CD14-positive monocyte (primary cell): Measurements from ENCODE around the gene TRIM37. TPM values are rescaled to one million over a fixed set of nuclear protein-coding genes. Genes with fewer than 3 reads are reported as not detected.

Experiments used
- DNase-seq, 3 donors: peaks; one replicate each; pipeline ENCODE4 v3.0.0-alpha.2; 2011 to 2022
- H2AFZ ChIP-seq: 2 replicates; pipeline ENCODE4 v1.6.0; 2012; ENCODE audit warnings: mild to moderate bottlenecking, low read depth, low read length, inconsistent platforms; ENCODE audit not compliant: insufficient read depth, poor library complexity, severe bottlenecking
- H3K27ac ChIP-seq, 2 donors: 1 replicate in 1 of 2; 2 replicates in 1 of 2; pipeline ENCODE4 v1.5.1; 2012 to 2013; ENCODE audit warnings: low read length in 2 of 2, control low read depth in 1 of 2, inconsistent platforms in 1 of 2, low read depth in 1 of 2, mild to moderate bottlenecking in 1 of 2
- H3K27me3 ChIP-seq, 2 donors: one replicate each; pipeline versions ENCODE4 v1.6.0 to v1.6.1; 2011 to 2013; ENCODE audit warnings: low read length in 2 of 2; ENCODE audit not compliant: control insufficient read depth in 2 of 2, insufficient read depth in 2 of 2
- H3K36me3 ChIP-seq, 2 donors: replicated peaks in 1 of 2; 1 replicate in 1 of 2; 2 replicates in 1 of 2; pipeline versions ENCODE4 v1.5.1 to v1.6.1; 2012 to 2013; ENCODE audit warnings: low read length in 2 of 2, control low read depth in 1 of 2, inconsistent platforms in 1 of 2, mild to moderate bottlenecking in 1 of 2; ENCODE audit not compliant: insufficient read depth in 2 of 2, control insufficient read depth in 1 of 2
- H3K4me1 ChIP-seq, 2 donors: 1 replicate in 1 of 2; 2 replicates in 1 of 2; pipeline versions ENCODE4 v1.5.1 to v1.6.1; 2012 to 2013; ENCODE audit warnings: low read length in 2 of 2, control low read depth in 1 of 2, inconsistent platforms in 1 of 2, mild to moderate bottlenecking in 1 of 2, moderate library complexity in 1 of 2; ENCODE audit not compliant: insufficient read depth in 2 of 2, control insufficient read depth in 1 of 2
- H3K4me2 ChIP-seq: replicated peaks from 2 replicates; pipeline ENCODE3; 2012; ENCODE audit warnings: low read length, moderate library complexity, mild to moderate bottlenecking; ENCODE audit not compliant: poor library complexity, severe bottlenecking; ENCODE audit errors: extremely low read depth
- H3K4me3 ChIP-seq, 3 experiments: fragments of 200-600 bp in 1 of 3; sonication (generic) in 1 of 3; replicated peaks in 1 of 3; 1 replicate in 2 of 3; 2 replicates in 1 of 3; pipeline ENCODE4 v1.5.1; 2011 to 2013; ENCODE audit warnings: low read length in 3 of 3, mild to moderate bottlenecking in 3 of 3, control low read depth in 2 of 3, low read depth in 2 of 3, inconsistent platforms in 1 of 3, moderate library complexity in 1 of 3
- H3K79me2 ChIP-seq: 2 replicates; pipeline ENCODE4 v1.6.0; 2012; ENCODE audit warnings: mild to moderate bottlenecking, control low read depth, inconsistent platforms, low read length, moderate library complexity; ENCODE audit not compliant: insufficient read depth
- H3K9ac ChIP-seq: 2 replicates; pipeline ENCODE4 v1.6.0; 2017; ENCODE audit warnings: low read length, mild to moderate bottlenecking; ENCODE audit not compliant: insufficient read depth, poor library complexity, severe bottlenecking
- H3K9me3 ChIP-seq, 2 donors: replicated peaks in 1 of 2; 1 replicate in 1 of 2; 2 replicates in 1 of 2; pipeline versions ENCODE4 v1.5.1 to v1.6.1; 2012 to 2013; ENCODE audit warnings: low read length in 2 of 2, control low read depth in 1 of 2; ENCODE audit not compliant: control insufficient read depth in 1 of 2, insufficient read depth in 1 of 2
- H4K20me1 ChIP-seq: 2 replicates; pipeline ENCODE4 v1.6.0; 2012; ENCODE audit warnings: mild to moderate bottlenecking, low read length, control low read depth, moderate library complexity; ENCODE audit not compliant: insufficient read depth
- H3K27ac Mint-ChIP-seq, 7 donors: one replicate each; pipeline ENCODE4 v1.8.0; 2020; ENCODE audit warnings: mild to moderate bottlenecking in 7 of 7, mixed read lengths in 7 of 7, moderate library complexity in 6 of 7, inconsistent platforms in 2 of 7
- H3K27me3 Mint-ChIP-seq, 3 donors: one replicate each; pipeline ENCODE4 v1.8.0; 2021 to 2022; ENCODE audit warnings: low read depth in 3 of 3, mild to moderate bottlenecking in 3 of 3, mixed read lengths in 3 of 3, moderate library complexity in 3 of 3, inconsistent platforms in 1 of 3
- H3K36me3 Mint-ChIP-seq, 2 donors: one replicate each; pipeline ENCODE4 v1.8.0; 2020; ENCODE audit warnings: mixed read lengths in 2 of 2, inconsistent platforms in 1 of 2, mild to moderate bottlenecking in 1 of 2
- H3K4me1 Mint-ChIP-seq: one replicate; pipeline ENCODE4 v1.8.0; 2020; ENCODE audit warnings: mild to moderate bottlenecking, mixed read lengths
- H3K4me3 Mint-ChIP-seq, 2 donors: one replicate each; pipeline ENCODE4 v1.8.0; 2020; ENCODE audit warnings: mild to moderate bottlenecking in 2 of 2, mixed read lengths in 2 of 2, moderate library complexity in 1 of 2
- H3K9me3 Mint-ChIP-seq, 7 donors: one replicate each; pipeline ENCODE4 v1.8.0; 2020 to 2022; ENCODE audit warnings: mixed read lengths in 7 of 7, mild to moderate bottlenecking in 6 of 7, moderate library complexity in 6 of 7, inconsistent platforms in 2 of 7
- CTCF ChIP-seq: fragments of 200-600 bp; IDR thresholded peaks from one replicate; pipeline ENCODE4 v1.8.0; 2022; ENCODE audit warnings: antibody characterized with exemption, mild to moderate bottlenecking
- WGBS: methylation state at CpG from one replicate; pipeline ENCODE4 v1.1.5; 2013; ENCODE audit warnings: missing lambda C conversion rate; ENCODE audit not compliant: insufficient coverage; 5-methylcytosine and 5-hydroxymethylcytosine counted together
- intact Hi-C, 2 donors: fragments of 100-400 bp; cut with micrococcal nuclease; formaldehyde crosslinking; loops; one replicate each; pipeline versions ENCODE4 v1.15.0 to v1.15.1; 2023
- polyA plus RNA-seq, 3 donors: library from polyadenylated mRNA; depleted of rRNA in 1 of 3; unstranded in 2 of 3; stranded (reverse) in 1 of 3; fragments of 300-500 nt in 2 of 3; fragments of >200 nt in 1 of 3; fragmentation: Illumina TruSeq in 2 of 3; gene quantifications; 1 replicate in 2 of 3; 2 replicates in 1 of 3; pipeline ENCODE4 v1.2.3, GENCODE V29; 2012 to 2021

TRIM37 gene
- polyA plus RNA-seq, 3 donors: 2.7 to 6.1 (median 5.3) TPM

DNA sequence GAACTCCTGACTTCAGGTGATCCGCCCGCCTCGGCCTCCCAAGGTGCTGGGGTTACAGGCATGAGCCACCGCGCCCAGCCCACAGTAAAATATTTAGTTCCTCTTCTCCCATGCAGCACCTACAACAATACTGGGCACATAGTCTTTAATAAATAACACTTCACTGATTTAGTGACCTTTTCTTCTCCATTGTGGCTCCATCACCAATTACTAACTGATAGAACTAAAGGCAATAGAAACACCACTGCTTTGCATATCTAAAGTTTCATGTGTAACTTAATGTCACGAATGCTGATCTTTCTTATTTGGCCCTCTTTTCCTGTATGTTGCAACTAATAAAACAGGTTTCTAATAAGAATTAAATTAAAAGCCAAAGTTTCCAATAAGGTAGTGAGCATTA is 38.9 kb downstream of the TRIM37 start:
- H3K9me3 Mint-ChIP-seq: peaks cover 0 to 2% (median 0%) of the 10 kb centered on the region in 7 donors
- Histone ChIP-seq H3K9ac (no peak overlapping the region), H3K79me2 (no peaks in the 10 kb centered on the region), H2AFZ (no peak overlapping the region), H3K4me1 (no peaks in the 10 kb centered on the region), H3K36me3 (peaks cover 13 to 61% of the 10 kb centered on the region in 2 donors), H3K9me3 (no peaks in the 10 kb centered on the region), H3K4me3 (no peak overlapping the region), H3K27me3 (no peaks in the 10 kb centered on the region), H4K20me1 (no peaks in the 10 kb centered on the region), H3K27ac (no peak overlapping the region), H3K4me2 (no peak overlapping the region)
- H3K27me3 Mint-ChIP-seq: no peaks in the 10 kb centered on the region
- 100% methylated on average over 5 of the region's 6 CpGs for WGBS
- intact Hi-C loops: no loop called here
- peaks cover 33 to 49% of the 10 kb centered on the region in 2 donors for H3K36me3 Mint-ChIP-seq
- H3K4me3 Mint-ChIP-seq: no peak overlapping the region
- no peaks in the 10 kb centered on the region for H3K4me1 Mint-ChIP-seq
- TF ChIP-seq CTCF: no peak
- H3K27ac Mint-ChIP-seq: no peak overlapping the region
- DNase-seq: no peak

- intact Hi-C loops: no loop called here
Measured at GRCh38 chr17:59067340-59067739, 39.3 kb downstream of the TRIM37 start.

More at GRCh38 chr17:59067340-59067739, 39.3 kb downstream of the TRIM37 start:
- no peak overlapping the region for H3K4me2 ChIP-seq
- Mint-ChIP-seq H3K4me1 (no peaks in the 10 kb centered on the region), H3K36me3 (peaks cover 37 to 53% of the 10 kb centered on the region in 2 donors), H3K9me3 (peaks cover 0 to 2% (median 0%) of the 10 kb centered on the region in 7 donors), H3K27me3 (no peaks in the 10 kb centered on the region), H3K4me3 (no peak overlapping the region), H3K27ac (no peak overlapping the region)
- no CpG with 5 or more reads among the region's 2 CpGs for WGBS
- H2AFZ ChIP-seq: no peak overlapping the region
- H3K9ac ChIP-seq: no peak overlapping the region
- peaks cover 17 to 64% of the 10 kb centered on the region in 2 donors for H3K36me3 ChIP-seq
- no peaks in the 10 kb centered on the region for H3K27me3 ChIP-seq
- TF ChIP-seq CTCF: no peak
- no peak for DNase-seq
- no peaks in the 10 kb centered on the region for H4K20me1 ChIP-seq
- H3K27ac ChIP-seq: no peak overlapping the region
- no peaks in the 10 kb centered on the region for H3K9me3 ChIP-seq
- no peaks in the 10 kb centered on the region for H3K79me2 ChIP-seq
- no peak overlapping the region for H3K4me3 ChIP-seq
- no peaks in the 10 kb centered on the region for H3K4me1 ChIP-seq
